ENCODE data around the gene HEATR5B. TPM values are rescaled to one million over a fixed set of nuclear protein-coding genes. Genes with fewer than 3 reads are reported as not detected.

Gene HEATR5B
- 18.7 TPM for total RNA-seq (2013)
- polyA plus RNA-seq = 10 to 100 TPM in 1 of 3 donors, 1 to 10 TPM in 2; 3.5 to 21.6 (median 3.8) TPM
- polyA minus RNA-seq = 11.7 and 15.8 TPM in 2 replicates
- 18.9 to 110 (median 69.3) reads per million in 11 experiments for total RNA-seq

GRCh38 chr2:37083873-37084794, at the start of gene HEATR5B, which contains the start of gene GPATCH11:
Gene HEATR5B, minus strand, starts transcription at chr2:37084372. Its CDS starts 958 bp downstream, at chr2:37083414.
Gene GPATCH11, plus strand, starts transcription at chr2:37084518. Its CDS starts 3,864 bp downstream, at chr2:37088382.
- Mint-ChIP-seq H3K9me3 (no peaks in the 10 kb centered on the region), H3K36me3 (peaks cover 8 to 28% of the 10 kb centered on the region in 2 donors), H3K4me1 (peaks cover 38% of the 10 kb centered on the region), H3K27ac (no peak within 1 kb of the TSS), H3K4me3 (no peak within 1 kb of the TSS), H3K27me3 (ENCODE audit: low read depth in 3 of 3) (no peaks in the 10 kb centered on the region)
- Histone ChIP-seq H3K27ac (ENCODE audit: low read depth in 1 of 2, low read length in 2 of 2) (peak within 1 kb of the TSS; percentile 60 to 87), H3K9ac (ENCODE audit: insufficient read depth, low read length, poor library complexity, severe bottlenecking) (peak within 1 kb of the TSS; percentile 81), H3K36me3 (replicated peaks in 1 of 2; ENCODE audit: control insufficient read depth in 1 of 2, insufficient read depth in 2 of 2, low read length in 2 of 2) (peaks cover 0 to 6% of the 10 kb centered on the region in 2 donors), H3K27me3 (ENCODE audit: control insufficient read depth in 2 of 2, insufficient read depth in 2 of 2, low read length in 2 of 2) (no peaks in the 10 kb centered on the region), H3K4me3 (replicated peaks in 1 of 3; ENCODE audit: low read depth in 2 of 3, low read length in 3 of 3) (peak within 1 kb of the TSS; percentile 85 to 97 (median 95)), H4K20me1 (ENCODE audit: insufficient read depth, low read length) (no peaks in the 10 kb centered on the region), H3K9me3 (replicated peaks in 1 of 2; ENCODE audit: control insufficient read depth in 1 of 2, insufficient read depth in 1 of 2, low read length in 2 of 2) (no peaks in the 10 kb centered on the region), H3K4me1 (ENCODE audit: control insufficient read depth in 1 of 2, insufficient read depth in 2 of 2, low read length in 2 of 2) (peaks cover 55 to 66% of the 10 kb centered on the region in 2 donors), H3K79me2 (ENCODE audit: insufficient read depth, low read length) (peaks cover 80% of the 10 kb centered on the region), H2AFZ (ENCODE audit: insufficient read depth, low read depth, low read length, poor library complexity, severe bottlenecking) (peak within 1 kb of the TSS; percentile 95), H3K4me2 (replicated peaks; ENCODE audit: extremely low read depth, low read length, poor library complexity, severe bottlenecking) (peak within 1 kb of the TSS; percentile 88)
- no peak for TF ChIP-seq CTCF (IDR thresholded peaks at IDR 0.05)
- intact Hi-C loops (cut with micrococcal nuclease) = no loop called here
- whole genome bisulfite sequencing (ENCODE audit: insufficient coverage) = under 1% methylated on average over 55 of the region's 74 CpGs
- DNase-seq = peak; percentile 81 to 93 (median 92)

- Histone ChIP-seq H3K9ac (ENCODE audit: insufficient read depth, low read length, poor library complexity, severe bottlenecking) (no peak overlapping the region), H3K9me3 (replicated peaks in 1 of 2; ENCODE audit: control insufficient read depth in 1 of 2, insufficient read depth in 1 of 2, low read length in 2 of 2) (no peaks in the 10 kb centered on the region), H4K20me1 (ENCODE audit: insufficient read depth, low read length) (peaks cover 7% of the 10 kb centered on the region), H3K79me2 (ENCODE audit: insufficient read depth, low read length) (no peaks in the 10 kb centered on the region), H3K27me3 (ENCODE audit: control insufficient read depth in 2 of 2, insufficient read depth in 2 of 2, low read length in 2 of 2) (no peaks in the 10 kb centered on the region), H3K4me3 (replicated peaks in 1 of 3; ENCODE audit: low read depth in 2 of 3, low read length in 3 of 3) (no peak overlapping the region), H3K4me2 (replicated peaks; ENCODE audit: extremely low read depth, low read length, poor library complexity, severe bottlenecking) (no peak overlapping the region), H3K27ac (ENCODE audit: low read depth in 1 of 2, low read length in 2 of 2) (no peak overlapping the region), H3K36me3 (replicated peaks in 1 of 2; ENCODE audit: control insufficient read depth in 1 of 2, insufficient read depth in 2 of 2, low read length in 2 of 2) (peaks cover 89 to 100% of the 10 kb centered on the region in 2 donors), H3K4me1 (ENCODE audit: control insufficient read depth in 1 of 2, insufficient read depth in 2 of 2, low read length in 2 of 2) (no peaks in the 10 kb centered on the region), H2AFZ (ENCODE audit: insufficient read depth, low read depth, low read length, poor library complexity, severe bottlenecking) (no peak overlapping the region)
- intact Hi-C loops (cut with micrococcal nuclease) = no loop called here
- Mint-ChIP-seq H3K27ac (peak overlapping the region in 1 of 7 donors; percentile 9), H3K4me1 (no peaks in the 10 kb centered on the region), H3K4me3 (no peak overlapping the region), H3K27me3 (ENCODE audit: low read depth in 3 of 3) (no peaks in the 10 kb centered on the region), H3K36me3 (peaks cover 37 to 60% of the 10 kb centered on the region in 2 donors), H3K9me3 (peaks cover 0 to 2% (median 0%) of the 10 kb centered on the region in 7 donors)
- DNase-seq = no peak
- WGBS (ENCODE audit: insufficient coverage) = 100% methylated on average over 3 of the region's 6 CpGs
- no peak for TF ChIP-seq CTCF (IDR thresholded peaks at IDR 0.05)
Observed at GRCh38 chr2:37132914-37133313, 48.7 kb upstream of the HEATR5B start.
